HUES64 (cell line): ENCODE data around the gene CSRP3.

Experiments used
- H3K27ac ChIP-seq: 2 replicates; pipeline ENCODE4 v1.7.0; 2013; ENCODE audit warnings: low read depth, low read length, inconsistent platforms
- H3K27me3 ChIP-seq: 2 replicates; pipeline ENCODE4 v1.6.1; 2013; ENCODE audit warnings: mild to moderate bottlenecking, low read length; ENCODE audit not compliant: insufficient read depth
- H3K36me3 ChIP-seq: 2 replicates; pipeline ENCODE4 v1.6.1; 2013; ENCODE audit warnings: mild to moderate bottlenecking, low read length; ENCODE audit not compliant: insufficient read depth
- H3K4me1 ChIP-seq: 2 replicates; pipeline ENCODE4 v1.6.1; 2013; ENCODE audit warnings: mild to moderate bottlenecking, low read length, moderate library complexity; ENCODE audit not compliant: insufficient read depth
- H3K4me3 ChIP-seq: 2 replicates; pipeline ENCODE4 v1.5.1; 2013; ENCODE audit warnings: mild to moderate bottlenecking, low read length, moderate library complexity
- H3K9ac ChIP-seq: 2 replicates; pipeline ENCODE4 v1.6.1; 2013; ENCODE audit warnings: mild to moderate bottlenecking, low read depth, low read length
- H3K9me3 ChIP-seq: 2 replicates; pipeline ENCODE4 v1.6.1; 2013; ENCODE audit warnings: low read depth, low read length; ENCODE audit not compliant: insufficient read depth
- WGBS: fragments of 150-250, 120-280 bp; methylation state at CpG from one replicate; pipeline ENCODE4 v1.1.7; 2013; ENCODE audit warnings: missing lambda C conversion rate; 5-methylcytosine and 5-hydroxymethylcytosine counted together

Gene CSRP3

DNA sequence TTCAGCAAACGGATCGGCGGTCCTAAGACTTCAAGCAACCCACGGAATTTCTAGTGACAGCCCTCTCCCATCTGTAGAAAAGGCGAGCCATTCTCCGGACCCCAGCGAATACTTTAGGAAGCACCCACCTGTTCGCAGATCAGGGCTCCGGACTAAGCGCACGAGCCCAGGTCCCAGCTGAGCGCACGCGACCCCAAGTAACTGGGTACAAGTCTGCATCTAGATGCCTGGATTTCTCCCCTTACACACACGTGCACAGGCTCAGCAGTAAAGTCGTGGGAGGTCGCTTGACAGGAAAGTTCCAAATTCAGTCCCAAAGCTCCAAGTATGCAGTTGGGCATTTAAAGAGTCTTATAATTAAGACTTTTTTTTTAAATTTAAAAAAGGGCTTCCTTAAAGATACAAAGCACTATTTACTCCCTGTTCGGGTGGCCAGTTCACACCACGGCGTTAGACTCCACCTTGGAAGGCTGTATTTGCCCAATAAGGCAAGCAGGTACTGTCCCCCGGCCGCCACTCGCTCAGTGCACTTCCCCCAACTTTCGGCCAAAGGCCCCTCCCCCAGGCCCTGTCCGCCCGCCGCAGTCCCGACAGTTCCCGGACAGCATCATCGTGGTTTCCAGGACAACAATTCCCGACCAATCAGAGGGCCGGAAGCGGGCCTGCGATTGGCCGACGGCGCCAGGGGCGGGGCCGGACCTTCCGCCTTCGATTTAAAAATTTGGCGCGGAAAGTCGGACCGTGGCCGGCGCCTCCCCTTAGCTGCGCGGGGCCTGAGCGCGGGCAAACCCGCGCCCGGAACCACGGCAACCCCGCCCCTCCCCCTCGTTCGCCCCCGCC lies 38.9 kb upstream of the CSRP3 start, which contains the start of gene E2F8:
TSS of gene E2F8 (minus strand) at position 526 of the 840 bp plus-strand sequence. CDS start 824 bp downstream, outside the sequence.
- WGBS = under 1% methylated on average over 56 of the region's 59 CpGs
- peaks cover 3% of the 10 kb centered on the region; the same call in 1 of the 2 replicates for H3K4me1 ChIP-seq
- H3K9ac ChIP-seq = peak within 1 kb of the TSS; percentile 83
- H3K4me3 ChIP-seq = peak within 1 kb of the TSS; percentile 81
- H3K9me3 ChIP-seq = no peaks in the 10 kb centered on the region
- H3K27ac ChIP-seq = peak within 1 kb of the TSS; percentile 91; the same call in 1 of the 2 replicates
- peaks cover 17% of the 10 kb centered on the region for H3K36me3 ChIP-seq
- peaks cover 40% of the 10 kb centered on the region for H3K27me3 ChIP-seq

DNA sequence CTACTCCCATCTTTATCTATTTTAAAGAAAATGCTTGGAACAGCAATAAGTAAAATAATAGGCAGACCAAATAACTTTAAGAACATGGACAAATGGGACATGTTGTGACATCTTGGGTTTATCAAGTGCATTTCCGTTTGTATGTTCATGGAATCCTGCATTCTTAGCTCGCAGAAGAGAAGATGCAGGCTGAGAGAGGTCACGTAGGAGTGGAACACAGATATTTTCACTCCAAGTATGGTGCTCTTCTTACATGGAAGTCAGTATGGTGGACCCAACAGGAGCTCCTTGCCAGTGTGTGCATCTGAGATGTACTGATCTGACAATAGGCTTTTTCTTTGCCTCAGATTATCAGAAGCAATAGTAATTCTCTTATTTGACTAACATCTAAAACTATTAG lies 37.3 kb upstream of the CSRP3 start:
- Histone ChIP-seq H3K4me1 (peaks cover 3% of the 10 kb centered on the region; the same call in 1 of the 2 replicates), H3K9ac (no peak overlapping the region), H3K36me3 (peaks cover 28% of the 10 kb centered on the region), H3K27me3 (peaks cover 34% of the 10 kb centered on the region), H3K4me3 (no peak overlapping the region), H3K27ac (no peak overlapping the region), H3K9me3 (no peaks in the 10 kb centered on the region)
- 92% methylated on average over 3 of the region's 3 CpGs for WGBS

DNA sequence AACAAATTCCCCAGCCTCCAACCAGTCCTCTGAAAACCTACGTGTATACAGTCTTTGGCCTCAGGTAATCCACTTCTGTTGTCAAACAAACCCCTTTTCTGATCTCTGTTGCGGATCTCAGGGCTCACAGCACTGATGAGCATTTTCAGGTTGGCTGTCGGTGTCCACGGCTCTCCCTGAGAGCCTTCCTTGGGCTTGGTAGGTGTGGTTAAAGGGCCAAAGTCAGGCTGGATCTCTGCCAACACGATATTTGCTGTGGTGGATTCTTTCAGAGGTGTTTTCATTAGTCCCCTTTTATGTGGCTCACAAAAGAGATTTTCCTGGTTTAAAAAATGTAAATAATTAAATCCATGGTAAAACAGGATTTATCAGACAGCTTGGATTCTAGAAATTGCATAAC lies 36.0 kb upstream of the CSRP3 start:
- Histone ChIP-seq H3K9ac (no peak overlapping the region), H3K27me3 (peaks cover 22% of the 10 kb centered on the region), H3K27ac (no peak overlapping the region), H3K4me3 (no peak overlapping the region), H3K4me1 (peaks cover 3% of the 10 kb centered on the region; the same call in 1 of the 2 replicates), H3K9me3 (no peaks in the 10 kb centered on the region), H3K36me3 (peaks cover 34% of the 10 kb centered on the region)
- WGBS = 86% methylated on average over 5 of the region's 5 CpGs

DNA sequence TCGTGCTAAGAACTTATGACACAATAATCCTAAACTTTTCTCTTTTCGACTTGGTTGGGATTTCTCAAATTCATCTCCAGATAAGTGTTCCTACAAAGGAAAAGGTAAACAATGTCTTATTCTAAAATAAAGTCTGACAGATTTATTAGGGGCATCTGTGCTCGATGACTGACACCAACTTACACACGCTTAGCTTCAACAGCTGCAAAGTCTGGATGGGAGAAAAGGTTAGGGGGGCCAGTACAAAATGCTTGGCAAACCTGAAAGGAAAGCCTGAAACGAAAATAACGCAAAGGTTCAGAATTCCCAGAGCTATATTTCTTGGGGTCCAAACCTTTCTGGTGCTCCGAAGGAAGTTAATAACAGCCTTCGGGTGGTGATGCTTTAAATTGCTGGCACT lies 35.6 kb upstream of the CSRP3 start:
- Histone ChIP-seq H3K4me1 (peaks cover 3% of the 10 kb centered on the region; the same call in 1 of the 2 replicates), H3K9me3 (no peaks in the 10 kb centered on the region), H3K27me3 (peaks cover 17% of the 10 kb centered on the region), H3K36me3 (peaks cover 37% of the 10 kb centered on the region), H3K9ac (no peak overlapping the region), H3K4me3 (no peak overlapping the region), H3K27ac (no peak overlapping the region)
- WGBS = 97% methylated on average over 8 of the region's 8 CpGs

DNA sequence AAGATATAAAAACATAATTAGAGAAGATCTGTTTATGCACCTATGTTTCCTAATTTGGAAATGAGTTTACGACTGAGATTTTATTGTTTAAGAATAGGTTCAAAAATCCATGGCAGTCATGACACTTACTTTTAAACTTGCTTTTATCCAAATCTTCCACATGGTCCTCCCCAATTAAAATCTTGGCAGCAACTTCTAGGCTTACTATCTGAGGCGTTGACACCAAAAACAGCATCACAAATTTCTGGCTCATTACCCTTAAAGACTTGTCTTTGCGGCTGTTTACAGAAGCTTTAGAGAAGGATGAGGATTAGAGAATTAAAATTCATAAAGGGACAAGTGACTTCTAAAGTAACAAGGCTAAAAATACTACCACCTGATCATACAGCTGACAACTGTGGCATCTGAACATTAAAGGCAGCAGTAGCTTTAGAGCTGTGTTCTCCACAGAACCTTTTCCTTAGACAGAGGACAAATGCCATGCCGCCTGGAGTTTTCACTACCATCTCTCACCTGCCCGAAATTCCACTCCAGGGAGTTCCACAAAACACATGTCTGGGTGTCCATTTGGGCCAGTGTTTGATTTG lies 32.5 kb upstream of the CSRP3 start:
- Histone ChIP-seq H3K27me3 (peaks cover 1% of the 10 kb centered on the region; the same call in 1 of the 2 replicates), H3K9ac (no peak overlapping the region), H3K9me3 (no peaks in the 10 kb centered on the region), H3K36me3 (peaks cover 68% of the 10 kb centered on the region), H3K4me1 (no peaks in the 10 kb centered on the region), H3K27ac (no peak overlapping the region), H3K4me3 (no peak overlapping the region)
- 95% methylated on average over 4 of the region's 5 CpGs for WGBS

DNA sequence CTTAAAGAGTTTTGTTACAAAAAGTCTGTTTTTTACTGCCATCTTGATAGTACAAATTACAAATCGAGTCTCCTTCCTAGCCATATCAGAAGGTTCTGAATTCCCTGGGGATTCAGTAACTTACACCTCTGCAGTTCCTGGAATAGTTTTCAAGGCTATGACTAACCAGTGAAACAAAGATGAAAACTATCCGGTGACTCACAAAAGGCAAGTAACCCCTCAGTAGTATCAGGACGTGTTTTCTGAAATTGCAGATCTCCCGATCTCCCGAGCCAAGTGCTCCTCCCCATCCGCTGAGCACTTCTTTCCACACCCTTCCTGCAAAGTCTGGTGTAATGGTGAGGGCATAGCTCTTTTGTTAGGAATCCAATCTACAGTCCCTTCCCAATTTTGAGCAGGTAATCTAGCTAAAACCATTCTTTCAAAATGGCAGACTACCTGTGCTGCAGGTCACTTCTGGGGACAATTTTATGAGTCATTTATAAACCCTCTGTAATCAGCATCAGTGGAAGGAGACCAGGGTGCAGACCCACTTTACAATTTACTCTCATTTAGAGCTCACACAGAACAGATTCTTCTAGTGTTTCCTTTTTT lies 31.2 kb upstream of the CSRP3 start:
- Histone ChIP-seq H3K9me3 (no peaks in the 10 kb centered on the region), H3K4me1 (no peaks in the 10 kb centered on the region), H3K4me3 (no peak overlapping the region), H3K36me3 (peaks cover 81% of the 10 kb centered on the region), H3K9ac (no peak overlapping the region), H3K27me3 (no peaks in the 10 kb centered on the region), H3K27ac (no peak overlapping the region)
- 89% methylated on average over 5 of the region's 6 CpGs for WGBS

DNA sequence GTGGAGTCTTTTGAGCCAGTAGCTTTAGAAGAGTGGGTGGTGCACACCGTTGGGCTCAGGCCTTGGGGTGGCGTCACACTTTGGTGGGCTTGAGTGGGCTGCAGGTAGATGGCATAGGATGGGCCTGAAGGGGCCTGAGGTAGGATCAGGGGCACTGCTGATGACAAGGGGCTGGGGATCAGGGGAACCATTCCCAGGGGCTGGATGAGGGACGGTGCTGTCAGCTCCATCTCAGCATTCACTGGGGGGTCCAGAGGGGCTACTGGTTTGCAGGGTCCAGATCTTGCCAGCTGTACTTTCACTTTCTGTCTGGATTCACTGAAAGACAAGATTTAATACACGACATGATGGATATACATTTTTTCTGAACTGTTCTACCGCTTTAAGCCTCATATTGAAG lies 27.9 kb upstream of the CSRP3 start:
- no peaks in the 10 kb centered on the region for H3K4me1 ChIP-seq
- H3K36me3 ChIP-seq = peaks cover 77% of the 10 kb centered on the region
- no peaks in the 10 kb centered on the region for H3K27me3 ChIP-seq
- H3K9ac ChIP-seq = no peak overlapping the region
- no peaks in the 10 kb centered on the region for H3K9me3 ChIP-seq
- no peak overlapping the region for H3K4me3 ChIP-seq
- WGBS = 92% methylated on average over 5 of the region's 5 CpGs
- H3K27ac ChIP-seq = no peak overlapping the region

DNA sequence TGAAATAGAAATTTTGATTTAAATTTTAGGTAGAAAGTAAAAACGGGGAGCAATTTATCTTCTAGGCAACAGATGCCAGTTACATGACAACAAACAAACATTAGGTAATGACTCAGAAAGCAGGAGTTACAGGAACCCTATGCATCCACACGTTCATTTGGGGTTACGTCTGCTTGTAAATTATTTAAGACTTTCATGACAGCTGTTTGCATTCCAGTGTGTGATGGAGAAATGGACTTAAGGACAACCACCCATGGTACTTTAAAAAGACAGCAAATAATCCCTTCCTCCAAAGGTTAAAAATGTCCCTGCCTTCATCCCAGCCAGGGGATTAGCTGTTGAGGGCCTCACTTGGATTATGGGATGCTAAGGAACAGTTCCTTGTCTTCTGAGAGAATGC lies 27.2 kb upstream of the CSRP3 start:
- Histone ChIP-seq H3K27me3 (no peaks in the 10 kb centered on the region), H3K4me3 (no peak overlapping the region), H3K27ac (no peak overlapping the region), H3K9ac (no peak overlapping the region), H3K9me3 (no peaks in the 10 kb centered on the region), H3K36me3 (peaks cover 74% of the 10 kb centered on the region), H3K4me1 (no peaks in the 10 kb centered on the region)
- WGBS = 87% methylated on average over 3 of the region's 3 CpGs

DNA sequence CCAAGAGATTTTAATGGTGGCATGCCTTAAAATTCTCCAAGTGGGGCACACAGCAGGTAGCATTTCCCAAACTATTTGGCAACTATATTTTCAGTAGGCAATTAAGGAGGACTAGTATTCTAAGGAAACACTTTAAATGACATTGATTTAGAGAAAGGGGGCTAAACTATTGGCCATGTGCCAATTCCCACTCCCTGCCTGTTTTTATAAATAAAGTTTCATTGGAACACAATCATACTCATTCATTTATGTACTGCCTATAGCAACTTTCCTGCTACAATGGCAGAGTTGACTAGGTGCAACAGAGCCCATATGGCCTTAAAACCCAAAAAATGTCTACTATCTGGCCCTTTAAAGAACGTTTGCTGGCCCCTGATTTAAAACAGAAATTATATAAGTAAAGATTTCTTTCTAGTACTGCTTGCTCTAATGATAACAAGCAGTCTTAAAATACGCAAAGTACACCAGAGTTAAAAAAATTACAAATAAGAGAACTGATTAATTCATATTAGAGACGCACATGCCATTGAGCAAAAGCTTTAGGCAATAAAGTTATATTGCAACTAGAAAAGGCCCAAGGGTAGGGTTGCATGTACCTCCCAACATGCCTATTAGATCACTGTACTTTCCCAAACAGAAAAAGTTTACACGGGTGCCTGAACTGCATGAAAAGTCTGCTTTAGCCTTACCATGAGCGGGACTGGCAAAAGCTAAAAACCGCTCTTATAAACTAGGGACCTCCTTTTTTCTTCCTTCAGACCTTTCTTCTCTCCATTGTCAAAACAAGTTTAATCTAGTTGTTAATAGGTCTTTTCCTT lies 24.8 kb upstream of the CSRP3 start:
- Histone ChIP-seq H3K4me1 (no peaks in the 10 kb centered on the region), H3K36me3 (peaks cover 62% of the 10 kb centered on the region), H3K27me3 (no peaks in the 10 kb centered on the region), H3K9me3 (no peaks in the 10 kb centered on the region), H3K9ac (no peak overlapping the region), H3K4me3 (no peak overlapping the region), H3K27ac (no peak overlapping the region)
- WGBS = 96% methylated on average over 4 of the region's 6 CpGs

DNA sequence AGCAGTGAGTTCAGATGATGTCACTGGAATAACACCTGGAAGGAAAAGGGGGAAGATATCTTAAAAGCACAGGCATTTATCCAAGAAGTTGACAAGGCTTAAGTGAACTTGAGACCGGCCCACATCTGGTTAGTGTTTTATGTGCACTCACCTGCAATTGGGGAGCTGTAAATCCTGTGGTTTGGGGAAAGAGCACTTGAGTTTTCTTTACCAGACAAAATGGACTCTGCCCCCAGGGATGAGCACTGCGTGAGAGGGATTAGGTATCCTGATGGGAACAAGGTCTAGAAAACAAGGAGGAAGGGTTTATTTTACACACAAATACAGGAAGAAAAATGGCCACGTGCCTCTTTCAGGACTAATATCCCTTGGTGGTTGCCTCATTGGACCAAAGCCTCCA lies 23.8 kb upstream of the CSRP3 start:
- H3K36me3 ChIP-seq = peaks cover 52% of the 10 kb centered on the region
- 91% methylated on average over 3 of the region's 3 CpGs for WGBS
- H3K9ac ChIP-seq = no peak overlapping the region
- H3K4me1 ChIP-seq = peaks cover 6% of the 10 kb centered on the region; the same call in 1 of the 2 replicates
- no peak overlapping the region for H3K4me3 ChIP-seq
- no peaks in the 10 kb centered on the region for H3K27me3 ChIP-seq
- H3K27ac ChIP-seq = no peak overlapping the region
- no peaks in the 10 kb centered on the region for H3K9me3 ChIP-seq
